CD4-positive, alpha-beta T cell treated with Interleukin-4 for 4 hours (primary cell): ENCODE measurements around the gene ERC1.

Source experiments
- DNase-seq: peaks from one replicate; pipeline ENCODE4 v3.0.0-alpha.2; 2020

ERC1 gene

GRCh38 chr12:1499351-1499750 is 508.3 kb downstream of the ERC1 start:
- DNase-seq, result no peak

DNA sequence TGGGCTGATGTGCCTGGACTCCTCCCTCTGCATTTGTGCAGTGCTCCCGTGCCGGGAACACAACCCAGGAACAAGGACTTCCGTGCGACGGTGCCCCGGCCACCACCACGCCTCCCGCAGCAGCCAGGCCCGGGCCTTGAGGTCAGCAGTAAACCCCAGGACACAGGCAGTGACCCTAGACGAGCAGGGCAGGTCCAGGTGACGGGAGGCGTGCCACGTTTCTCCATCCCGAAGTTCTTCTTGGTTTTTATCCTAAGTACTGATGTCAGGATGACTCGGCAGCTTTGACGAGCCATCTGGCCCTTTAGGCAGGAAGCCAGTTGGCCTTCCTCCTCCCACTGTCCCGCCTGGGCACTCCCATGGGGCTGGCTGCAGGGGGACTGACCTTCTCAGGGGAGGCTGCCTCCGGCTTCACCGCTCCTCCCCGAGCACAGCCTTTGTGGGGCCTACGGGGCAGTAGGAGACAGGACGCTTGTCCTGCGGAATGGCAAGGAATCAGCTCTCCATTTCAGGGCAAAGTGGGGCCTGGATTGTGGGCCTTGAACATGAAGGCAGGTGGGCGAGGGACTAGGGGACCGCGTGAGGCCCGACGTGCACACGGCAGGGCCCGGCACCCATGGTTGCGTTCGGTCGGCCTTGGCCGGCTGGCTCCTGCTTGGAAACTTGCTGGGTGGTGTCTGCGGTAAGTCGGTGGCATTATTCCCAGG is 509.2 kb downstream of the ERC1 start:
- DNase-seq, result no peak

DNA sequence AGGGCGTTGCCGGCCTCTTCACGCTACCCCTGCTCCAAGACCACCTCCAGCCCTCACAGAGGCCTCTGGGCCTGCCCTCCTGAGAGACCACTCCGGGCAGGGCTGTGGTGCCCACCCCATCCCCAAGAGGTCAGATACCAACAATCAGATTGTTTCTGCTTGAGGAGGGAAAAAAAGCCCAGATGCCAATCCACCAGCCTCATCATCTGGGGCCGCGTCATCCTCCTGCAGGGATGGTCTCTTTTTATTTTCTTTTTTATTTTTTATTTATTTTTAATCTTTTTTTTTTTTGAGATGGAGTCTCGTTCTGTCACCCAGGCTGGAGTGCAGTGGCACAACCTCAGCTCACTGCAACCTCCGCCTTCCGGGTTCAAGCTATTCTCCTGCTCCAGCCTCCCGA is 510.0 kb downstream of the ERC1 start:
- DNase-seq, result no peak

- no peak for DNase-seq
Observed at GRCh38 chr12:1501695-1502378, 510.8 kb downstream of the ERC1 start.

DNA sequence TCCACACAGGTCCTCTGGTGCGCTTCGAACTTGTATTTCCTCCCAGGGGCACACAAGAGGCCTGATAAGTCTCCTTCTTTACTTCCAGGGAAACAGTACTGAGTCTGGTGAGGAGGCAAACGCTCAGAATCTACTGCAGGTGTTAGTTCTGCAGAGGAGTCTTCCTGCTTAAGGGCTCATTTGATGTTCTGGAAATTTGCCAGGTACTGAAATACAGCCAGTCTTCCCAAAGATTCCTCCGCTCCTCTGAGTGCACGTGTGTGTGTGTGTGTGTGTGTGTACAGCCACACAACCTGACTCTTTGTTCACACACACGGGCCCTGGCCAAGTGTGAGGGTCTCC is 511.3 kb downstream of the ERC1 start:
- no peak for DNase-seq

GRCh38 chr12:1502831-1503230 is 511.8 kb downstream of the ERC1 start:
- DNase-seq, result no peak

DNA sequence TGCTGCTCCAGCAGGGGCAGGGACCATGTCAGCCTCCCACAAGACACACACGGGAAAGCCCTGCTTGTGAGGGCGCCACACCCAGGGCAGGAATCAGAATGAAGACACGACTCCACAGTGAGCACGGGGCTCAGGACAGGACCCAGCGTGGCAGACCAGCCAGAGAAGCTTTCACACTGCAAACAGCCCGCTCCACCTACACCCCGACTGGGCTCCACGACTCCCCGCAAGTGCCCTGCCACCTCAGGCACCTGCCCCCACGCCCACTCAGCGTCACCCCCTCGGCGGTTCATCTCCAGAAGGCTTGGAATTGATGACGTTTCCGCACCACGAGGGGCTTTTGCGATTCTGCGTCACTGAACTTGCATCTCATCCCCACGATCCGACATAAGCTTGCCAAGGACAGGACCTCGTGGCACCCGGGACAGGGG is 512.3 kb downstream of the ERC1 start:
- DNase-seq, result no peak

GRCh38 chr12:1504304-1504894 is 513.4 kb downstream of the ERC1 start:
- DNase-seq, result no peak

DNA sequence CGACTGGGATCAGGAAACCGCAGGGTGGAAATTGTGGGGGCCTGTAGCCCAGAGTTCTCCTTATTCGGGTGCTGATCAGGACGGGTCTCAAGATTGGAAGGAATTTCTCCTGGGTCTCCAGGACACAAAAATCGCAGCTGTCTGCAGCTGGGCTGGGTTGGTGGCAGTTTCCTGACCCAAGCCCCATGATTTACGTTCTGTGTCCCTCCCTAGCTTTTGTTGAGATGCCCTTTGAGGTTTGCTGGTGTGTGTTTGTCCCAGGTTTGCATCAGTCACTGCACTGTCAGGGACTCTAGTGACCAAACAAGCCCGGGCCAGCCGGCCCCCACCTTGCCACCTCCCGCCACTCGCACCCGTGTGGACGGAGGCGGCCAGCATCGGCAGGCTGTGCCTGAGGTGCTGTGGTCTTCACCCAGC is 513.9 kb downstream of the ERC1 start:
- DNase-seq, result no peak

DNA sequence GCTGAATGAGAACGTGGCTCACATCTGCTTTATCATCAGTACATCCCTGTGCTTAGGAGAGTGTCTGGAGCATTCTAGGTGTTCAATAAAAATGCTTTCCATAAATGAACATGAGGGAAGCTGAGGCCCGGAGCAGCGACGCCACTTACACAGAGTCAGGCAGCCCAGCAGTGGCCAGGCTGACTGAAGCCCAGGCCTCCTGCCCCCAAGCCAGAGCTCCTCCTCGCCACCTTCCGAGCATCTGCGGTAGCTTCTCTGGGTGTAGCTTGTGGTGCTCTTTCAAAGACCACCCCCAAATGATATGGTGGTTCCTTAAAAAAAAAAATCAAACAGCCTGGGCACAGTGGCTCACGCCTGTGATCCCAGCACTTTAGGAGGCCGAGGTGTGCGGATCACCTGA is 514.6 kb downstream of the ERC1 start:
- no peak for DNase-seq

GRCh38 chr12:1507308-1507707 is 516.3 kb downstream of the ERC1 start:
- no peak for DNase-seq

GRCh38 chr12:1509413-1510052 is 518.5 kb downstream of the ERC1 start:
- no peak for DNase-seq

GRCh38 chr12:1510056-1510812 is 519.2 kb downstream of the ERC1 start:
- no peak for DNase-seq

DNA sequence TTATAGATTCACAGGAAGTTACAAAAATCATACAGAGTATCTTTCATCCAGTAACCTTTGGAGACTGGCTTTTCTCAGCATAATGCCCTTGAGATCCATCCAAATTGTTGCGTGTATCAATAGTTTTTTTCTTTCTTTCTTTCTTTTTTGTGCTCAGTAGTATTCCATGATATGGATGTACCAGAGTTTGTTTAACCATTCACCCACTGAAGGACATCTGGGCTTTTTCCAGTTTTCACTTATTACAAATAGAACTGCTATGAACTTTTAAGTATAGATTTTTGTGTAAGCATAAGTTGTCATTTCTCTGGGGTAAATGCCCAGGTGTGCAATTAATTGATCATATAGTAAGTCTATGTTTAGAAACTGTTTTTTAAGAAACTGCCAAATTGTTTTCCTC is 524.0 kb downstream of the ERC1 start:
- DNase-seq, result no peak

- no peak for DNase-seq
Observed at GRCh38 chr12:1515428-1515827, 524.4 kb downstream of the ERC1 start.

- DNase-seq, result no peak
Observed at GRCh38 chr12:1517007-1517406, 526.0 kb downstream of the ERC1 start.

DNA sequence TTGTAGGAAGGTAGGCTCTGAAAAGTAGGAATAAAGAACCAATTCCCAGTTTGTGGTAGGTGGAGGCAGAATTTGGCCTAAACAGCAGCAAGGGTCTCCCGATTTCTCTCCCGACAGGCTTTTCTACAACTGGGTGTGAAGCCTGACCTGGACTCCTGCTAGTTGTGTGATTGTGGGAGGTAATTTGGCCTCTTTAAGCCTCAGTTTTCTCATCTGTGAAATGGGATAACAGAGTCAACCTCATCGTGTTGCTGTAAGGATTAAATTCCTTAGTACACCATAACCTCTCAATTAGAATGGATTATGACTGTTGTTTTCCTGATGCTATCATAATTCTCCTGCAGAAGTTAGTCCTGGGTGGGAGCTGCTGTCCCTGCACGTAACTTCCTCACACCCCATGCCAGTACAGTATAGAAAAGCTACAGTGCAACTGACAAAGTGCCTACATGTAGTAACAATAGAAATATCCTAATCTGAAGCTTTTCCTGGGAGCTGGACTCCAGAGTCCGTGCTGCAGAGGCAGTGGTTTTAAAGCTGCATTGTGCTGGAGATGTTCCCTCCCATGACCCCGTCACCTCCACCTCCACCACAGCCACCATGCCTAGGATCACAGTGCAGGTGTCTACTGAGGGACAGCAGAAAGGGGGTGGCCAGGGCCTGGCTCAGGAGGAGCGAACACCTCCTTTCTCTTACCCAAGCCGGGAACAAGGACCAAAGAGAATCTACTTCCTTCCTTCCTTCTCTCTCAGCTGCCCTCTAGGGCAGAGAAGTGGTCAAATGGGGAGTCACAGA is 526.9 kb downstream of the ERC1 start:
- DNase-seq, result no peak

GRCh38 chr12:1518591-1519516 is 527.8 kb downstream of the ERC1 start:
- DNase-seq, result no peak

DNA sequence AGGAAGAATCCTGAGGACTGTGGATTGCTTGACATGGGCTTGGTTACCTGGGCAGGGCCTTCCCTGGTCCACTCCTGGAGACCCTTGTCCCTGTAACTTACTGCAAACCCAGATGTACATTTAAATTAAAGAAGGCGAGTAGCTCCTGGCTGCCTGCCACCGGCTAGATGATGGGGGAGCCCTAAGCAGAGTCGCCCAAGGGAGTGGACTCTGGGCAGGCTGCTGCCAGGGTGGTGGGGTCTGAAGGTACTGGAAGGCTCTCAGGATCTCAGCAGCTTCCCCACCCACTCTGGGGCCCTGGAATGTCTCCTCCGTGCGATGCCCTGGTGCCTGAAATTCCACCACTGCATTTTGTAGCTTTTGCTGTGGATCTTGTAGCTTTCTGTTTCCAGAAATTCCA is 528.6 kb downstream of the ERC1 start:
- no peak for DNase-seq

DNA sequence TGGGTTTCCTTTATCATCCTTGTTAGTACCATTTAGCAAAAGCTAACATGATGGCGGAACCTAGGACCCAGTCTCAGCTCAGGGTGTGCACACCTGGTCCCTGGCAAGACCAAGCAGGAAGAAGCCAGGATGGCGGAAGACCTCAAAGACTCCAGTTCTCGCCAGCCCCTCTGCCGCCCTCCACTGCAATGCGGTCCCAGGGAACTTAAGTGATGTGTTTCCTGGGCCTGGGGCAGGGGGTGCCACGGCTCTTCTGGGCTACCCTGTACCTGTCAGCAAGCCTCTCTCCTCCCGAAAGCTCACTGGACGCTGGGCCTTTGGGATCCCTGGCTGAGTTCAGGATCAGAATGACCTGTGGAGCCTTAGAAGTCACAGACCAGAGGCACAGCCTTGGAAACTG is 532.0 kb downstream of the ERC1 start:
- no peak for DNase-seq

DNA sequence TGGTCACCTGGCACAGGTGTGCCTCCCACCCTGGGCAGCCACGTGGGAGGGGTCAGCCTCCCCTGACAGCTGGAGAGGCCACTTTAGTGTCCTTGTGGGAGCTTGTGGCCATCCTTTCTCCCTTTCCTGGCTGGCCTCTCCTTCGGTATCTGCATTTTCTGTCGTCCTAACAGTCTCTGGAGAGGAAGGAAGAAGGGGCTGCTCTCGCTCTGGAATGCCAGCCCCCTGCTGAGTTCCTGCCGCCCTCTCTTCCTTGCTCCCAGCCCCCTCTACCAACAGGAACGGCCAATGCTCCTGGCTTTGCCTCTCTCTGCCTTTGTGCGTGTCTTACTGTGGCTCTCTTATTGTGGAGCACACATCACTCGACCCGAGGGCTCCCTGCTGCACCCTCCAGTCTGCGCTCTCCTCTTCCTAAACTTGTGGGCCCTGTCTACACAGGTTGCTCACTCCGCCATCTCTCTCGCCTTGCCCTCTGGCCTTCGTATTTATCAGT is 532.6 kb downstream of the ERC1 start:
- no peak for DNase-seq
